Fibroblast of mammary gland (primary cell): Measurements from ENCODE around the gene PAPSS2.

Source experiments
- DNase-seq: peaks from one replicate; pipeline ENCODE4 v3.0.0-alpha.2; 2010; ENCODE audit warnings: low read depth
- H3K4me3 ChIP-seq: 2 replicates; pipeline ENCODE4 v1.5.1; 2011; ENCODE audit warnings: low read depth, mild to moderate bottlenecking, low read length, moderate library complexity; ENCODE audit not compliant: control insufficient read depth
- TF ChIP-seq, protein P1 (sequence below): conservative IDR thresholded peaks from 2 replicates; pipeline ENCODE4 v1.5.1; 2011; ENCODE audit warnings: low read depth, low read length, inconsistent platforms; ENCODE audit not compliant: control insufficient read depth, insufficient read depth

Gene PAPSS2

DNA sequence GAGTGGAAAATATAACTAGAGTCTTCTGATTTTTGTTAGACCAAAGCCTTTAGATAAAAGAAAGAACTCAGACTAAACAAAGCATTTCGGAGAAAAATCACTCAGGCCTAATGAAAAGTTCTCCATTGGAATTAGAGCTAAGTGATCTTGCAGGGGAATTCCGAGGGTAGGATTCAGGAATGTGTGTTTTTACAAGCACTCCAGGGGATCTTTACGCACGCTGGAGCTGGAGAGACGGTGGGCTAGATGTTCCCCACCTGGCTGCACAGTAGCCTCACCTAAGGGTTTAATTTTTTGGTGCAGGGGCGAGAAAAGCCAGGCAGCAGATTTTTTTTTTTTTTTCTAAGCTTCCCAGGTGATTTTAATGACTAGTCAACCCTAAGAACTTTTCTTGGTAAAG, 7.9 kb upstream of the PAPSS2 start:
- no peak for DNase-seq
- TF ChIP-seq, protein P1, sequence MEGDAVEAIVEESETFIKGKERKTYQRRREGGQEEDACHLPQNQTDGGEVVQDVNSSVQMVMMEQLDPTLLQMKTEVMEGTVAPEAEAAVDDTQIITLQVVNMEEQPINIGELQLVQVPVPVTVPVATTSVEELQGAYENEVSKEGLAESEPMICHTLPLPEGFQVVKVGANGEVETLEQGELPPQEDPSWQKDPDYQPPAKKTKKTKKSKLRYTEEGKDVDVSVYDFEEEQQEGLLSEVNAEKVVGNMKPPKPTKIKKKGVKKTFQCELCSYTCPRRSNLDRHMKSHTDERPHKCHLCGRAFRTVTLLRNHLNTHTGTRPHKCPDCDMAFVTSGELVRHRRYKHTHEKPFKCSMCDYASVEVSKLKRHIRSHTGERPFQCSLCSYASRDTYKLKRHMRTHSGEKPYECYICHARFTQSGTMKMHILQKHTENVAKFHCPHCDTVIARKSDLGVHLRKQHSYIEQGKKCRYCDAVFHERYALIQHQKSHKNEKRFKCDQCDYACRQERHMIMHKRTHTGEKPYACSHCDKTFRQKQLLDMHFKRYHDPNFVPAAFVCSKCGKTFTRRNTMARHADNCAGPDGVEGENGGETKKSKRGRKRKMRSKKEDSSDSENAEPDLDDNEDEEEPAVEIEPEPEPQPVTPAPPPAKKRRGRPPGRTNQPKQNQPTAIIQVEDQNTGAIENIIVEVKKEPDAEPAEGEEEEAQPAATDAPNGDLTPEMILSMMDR = no peak
- H3K4me3 ChIP-seq = no peak overlapping the region

DNA sequence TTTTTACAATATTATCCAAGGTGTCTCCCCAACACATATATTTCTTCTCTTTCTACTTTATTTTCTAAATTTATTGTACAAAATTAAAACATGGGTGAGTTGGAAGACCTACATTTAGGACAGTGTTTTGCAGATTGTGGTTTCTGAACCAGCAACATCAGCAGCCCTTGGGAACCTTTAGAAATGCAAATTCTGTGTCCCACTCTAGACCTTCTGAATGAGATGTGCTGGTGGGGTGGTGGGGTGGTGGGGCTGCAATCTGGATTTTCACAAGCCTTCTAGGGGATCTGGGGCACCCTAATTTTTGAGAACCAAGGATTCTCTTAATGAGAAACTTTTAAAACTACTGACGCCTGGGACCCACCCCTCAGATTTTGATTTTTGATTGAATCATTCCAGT, 7.4 kb upstream of the PAPSS2 start:
- no peak overlapping the region for H3K4me3 ChIP-seq
- TF ChIP-seq, protein P1 = no peak
- no peak for DNase-seq

DNA sequence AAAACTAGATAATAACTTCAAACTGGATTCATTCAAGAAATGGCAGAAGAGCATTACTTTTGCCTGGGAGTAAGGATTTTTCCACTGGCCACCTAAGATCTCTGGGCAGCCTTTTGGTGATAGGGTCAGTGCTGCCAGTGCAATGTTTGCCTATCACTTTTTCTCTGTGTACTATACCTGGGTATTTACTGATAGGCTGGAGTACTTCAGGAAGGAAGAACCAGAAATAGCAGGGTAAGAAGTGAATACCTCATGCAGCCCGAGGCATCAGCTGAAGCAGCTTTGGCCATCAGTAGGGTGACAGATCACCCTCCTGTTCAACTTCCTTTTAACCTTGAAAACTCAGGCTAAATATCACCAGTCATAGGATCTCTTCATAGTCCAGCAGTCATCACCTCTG, 5.5 kb upstream of the PAPSS2 start:
- no peak overlapping the region for H3K4me3 ChIP-seq
- no peak for DNase-seq
- TF ChIP-seq, protein P1 = no peak

DNA sequence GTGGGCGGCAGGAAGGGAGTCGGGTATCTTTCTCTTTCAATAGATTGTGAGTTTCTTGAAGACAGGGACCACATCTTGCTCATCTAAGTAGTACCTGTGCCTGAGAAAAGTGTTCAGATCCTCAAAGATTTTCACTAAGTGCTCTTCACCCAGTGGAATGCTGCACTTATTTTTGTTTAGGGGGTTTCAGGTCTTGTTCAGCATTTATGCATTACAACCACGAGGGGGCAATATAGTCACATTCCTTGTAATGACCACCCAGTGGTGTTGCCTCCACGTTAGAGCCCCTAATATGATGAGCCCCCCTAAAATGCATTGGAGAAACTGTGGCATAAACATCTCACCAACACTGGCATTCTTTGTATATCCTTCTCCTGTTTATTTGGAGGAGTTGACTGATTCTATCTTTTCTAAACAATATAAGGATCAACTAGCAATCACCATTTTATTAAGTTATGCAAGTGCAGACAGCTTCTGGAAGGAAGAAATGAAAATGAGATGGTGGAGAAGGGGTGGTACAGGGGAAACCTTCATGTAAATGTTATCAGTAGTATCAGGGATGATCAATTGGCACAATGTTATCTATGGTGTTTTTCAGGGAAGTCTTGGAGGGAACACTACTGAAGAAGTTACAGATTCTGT, 3.1 kb upstream of the PAPSS2 start:
- H3K4me3 ChIP-seq = no peak overlapping the region
- TF ChIP-seq, protein P1 = peak; percentile 79
- peak; percentile 60 for DNase-seq

DNA sequence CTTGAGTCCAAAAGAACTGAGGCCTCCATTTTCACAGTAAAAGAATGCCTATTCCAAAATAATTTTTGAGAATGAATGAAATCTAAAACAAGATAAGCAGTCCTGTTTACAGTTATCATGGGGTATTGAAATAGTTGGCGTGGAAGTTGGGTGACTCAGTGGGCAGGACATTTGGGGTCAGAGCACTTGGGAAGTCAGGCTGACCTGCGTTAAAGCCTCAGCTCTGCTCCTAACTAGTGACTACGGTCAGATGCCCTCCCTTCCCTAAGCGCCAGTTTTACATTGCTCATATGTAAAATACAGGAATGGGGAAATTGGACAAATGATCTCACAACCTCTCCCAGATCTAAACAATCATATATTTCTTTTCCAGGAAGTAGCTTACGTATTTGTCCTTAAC, 2.3 kb upstream of the PAPSS2 start:
- DNase-seq = peak; percentile 77
- TF ChIP-seq, protein P1 = no peak
- H3K4me3 ChIP-seq = no peak overlapping the region

DNA sequence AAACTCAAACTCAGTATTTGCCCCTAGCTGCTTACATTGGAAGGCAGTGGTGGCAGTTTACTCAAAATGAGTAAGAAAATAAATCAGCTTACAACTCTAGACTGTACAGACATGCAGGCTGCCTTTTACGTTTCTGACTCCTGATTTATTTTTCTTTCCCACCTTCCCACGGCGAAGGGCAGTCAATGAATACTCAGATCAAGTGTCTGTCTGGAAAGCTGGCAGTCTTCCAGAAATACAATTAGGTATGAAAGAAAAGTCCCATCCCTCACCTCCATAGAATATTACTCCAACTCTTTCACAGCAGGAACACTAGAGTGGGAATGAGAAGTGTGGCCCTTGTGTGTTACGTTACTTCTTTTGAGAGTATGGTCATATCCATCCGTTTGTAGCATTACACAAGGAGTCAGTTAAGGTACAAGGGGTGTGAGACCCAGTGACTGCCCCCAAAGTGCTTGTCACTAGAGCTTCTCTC, 1.3 kb upstream of the PAPSS2 start:
- DNase-seq = no peak
- TF ChIP-seq, protein P1 = no peak
- no peak overlapping the region for H3K4me3 ChIP-seq
